Glomerular visceral epithelial cell (primary cell): ENCODE data around the gene CNST.

Source experiments
- DNase-seq: peaks from one replicate; pipeline ENCODE4 v3.0.0-alpha.2; 2016; ENCODE audit errors: extremely low spot score

The CNST gene, protein sequence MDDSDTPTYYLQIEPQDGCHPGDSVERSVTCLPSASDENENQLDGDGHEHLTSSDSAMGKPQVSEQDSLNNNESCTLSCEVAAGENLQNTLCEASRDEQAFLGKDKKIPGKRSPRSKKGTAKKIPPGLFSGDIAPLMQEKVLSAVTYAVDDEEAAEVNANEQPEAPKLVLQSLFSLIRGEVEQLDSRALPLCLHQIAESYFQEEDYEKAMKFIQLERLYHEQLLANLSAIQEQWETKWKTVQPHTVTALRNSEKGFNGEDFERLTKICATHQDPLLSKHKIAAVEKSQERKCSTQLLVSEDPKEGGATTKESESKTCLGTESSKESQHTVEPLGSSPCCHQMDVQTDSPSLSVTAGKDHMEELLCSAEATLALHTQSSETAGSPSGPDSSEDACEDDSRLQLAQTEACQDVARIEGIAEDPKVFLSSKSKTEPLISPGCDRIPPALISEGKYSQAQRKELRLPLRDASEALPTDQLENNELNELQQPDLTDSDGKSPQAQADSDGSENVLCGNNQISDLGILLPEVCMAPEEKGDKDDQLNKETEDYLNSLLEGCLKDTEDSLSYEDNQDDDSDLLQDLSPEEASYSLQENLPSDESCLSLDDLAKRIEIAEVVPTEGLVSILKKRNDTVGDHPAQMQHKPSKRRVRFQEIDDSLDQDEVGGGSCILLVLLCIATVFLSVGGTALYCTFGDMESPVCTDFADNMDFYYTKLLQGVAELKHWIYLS

DNA sequence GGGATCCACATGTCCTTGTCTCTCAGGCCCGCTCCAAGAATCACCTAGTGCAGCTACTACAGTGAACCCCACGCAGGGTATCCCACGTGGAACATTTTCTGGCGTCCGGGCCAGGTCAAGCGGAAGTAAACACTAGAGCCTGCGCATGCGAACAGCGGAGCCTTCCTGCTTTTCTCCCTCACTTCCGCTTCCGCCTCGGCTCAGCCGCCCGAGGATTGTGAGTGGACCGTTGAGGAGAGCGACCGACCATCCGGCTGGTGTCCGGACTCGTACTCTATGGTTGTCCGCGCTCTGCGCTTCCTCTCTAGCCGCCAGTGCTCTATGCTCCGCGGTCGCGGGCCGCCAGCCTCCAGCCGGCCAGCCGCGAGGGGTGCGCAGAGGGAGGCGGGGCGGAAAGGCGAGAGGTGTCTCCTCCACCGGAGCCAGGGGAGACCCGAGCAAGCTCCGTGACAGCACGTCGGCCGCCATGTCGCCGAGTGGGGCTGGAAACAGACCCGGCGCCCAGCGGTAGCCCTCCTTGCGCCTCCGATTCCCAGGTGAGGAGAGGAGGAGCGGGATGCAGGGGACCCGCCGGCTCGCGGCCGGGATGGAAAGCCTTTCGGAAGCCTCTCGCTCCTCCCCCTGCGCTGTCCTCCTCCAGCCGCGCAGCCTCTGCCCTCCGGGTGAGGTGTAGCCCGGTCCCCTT is at the start of gene CNST, which contains the start of gene TFB2M:
CNST (plus strand) TSS at position 329 of the 685 bp plus-strand sequence. CDS start 25,107 bp downstream, outside the sequence.
TFB2M (minus strand) TSS at position 134 of the 685 bp plus-strand sequence; CDS start at position 11, 123 bp downstream.
- peak; percentile 99 for DNase-seq

DNA sequence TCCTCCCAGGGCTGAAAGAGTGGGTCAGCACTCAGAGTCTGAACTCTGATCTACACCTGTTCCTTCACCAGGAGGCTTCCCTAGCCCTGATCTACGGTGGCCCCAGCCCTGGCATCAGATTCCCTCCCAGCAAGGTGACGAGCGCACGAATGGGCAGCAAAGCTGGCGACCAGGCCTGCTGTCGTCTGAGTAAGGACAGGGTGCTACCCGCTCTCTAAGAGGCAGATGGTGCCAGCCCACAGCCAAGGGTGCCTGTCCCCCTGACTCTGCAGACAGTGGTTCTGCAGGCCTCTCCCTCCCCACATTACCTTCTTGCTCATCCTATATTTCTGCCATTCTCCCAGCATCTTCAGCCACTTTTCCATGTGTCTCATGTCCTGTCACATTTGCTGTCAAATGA is 48.9 kb upstream of the CNST start:
- no peak for DNase-seq

DNA sequence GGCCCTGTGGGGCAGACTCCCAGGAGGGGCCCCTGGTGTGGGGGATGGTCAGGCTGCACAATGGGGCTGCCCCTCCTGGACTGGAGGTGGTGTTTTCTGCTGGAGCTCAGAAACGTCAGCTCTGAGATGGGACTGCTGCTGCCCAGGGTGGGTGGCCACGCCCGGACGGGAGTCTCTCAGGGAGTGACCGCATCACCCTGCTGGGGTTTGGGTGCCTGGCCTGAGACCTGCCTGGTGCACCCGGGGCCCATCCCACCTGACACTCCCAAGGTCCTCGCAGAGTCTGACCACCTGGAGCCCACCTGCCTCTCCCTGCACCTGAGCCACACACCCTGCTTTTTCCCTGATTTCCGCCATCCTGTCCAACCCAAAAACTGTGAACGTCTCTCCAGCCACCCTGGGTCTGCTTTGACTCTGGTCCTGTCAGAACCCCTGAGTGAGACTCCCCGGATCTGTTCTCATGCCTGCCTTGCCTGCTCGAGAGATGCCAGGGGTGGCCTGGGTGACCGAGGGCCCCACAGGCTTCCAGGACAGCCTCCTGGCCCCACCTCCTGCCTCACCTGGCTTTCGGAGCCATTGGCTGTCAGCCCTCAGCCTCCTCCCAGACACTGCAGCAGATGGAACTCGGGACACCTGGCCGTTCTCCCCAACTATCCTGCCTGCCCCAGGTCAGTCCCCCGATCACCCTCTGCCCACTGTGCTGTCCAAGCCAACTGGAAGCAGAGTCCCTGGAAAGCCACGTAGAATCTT is 47.6 kb upstream of the CNST start:
- DNase-seq = no peak

DNA sequence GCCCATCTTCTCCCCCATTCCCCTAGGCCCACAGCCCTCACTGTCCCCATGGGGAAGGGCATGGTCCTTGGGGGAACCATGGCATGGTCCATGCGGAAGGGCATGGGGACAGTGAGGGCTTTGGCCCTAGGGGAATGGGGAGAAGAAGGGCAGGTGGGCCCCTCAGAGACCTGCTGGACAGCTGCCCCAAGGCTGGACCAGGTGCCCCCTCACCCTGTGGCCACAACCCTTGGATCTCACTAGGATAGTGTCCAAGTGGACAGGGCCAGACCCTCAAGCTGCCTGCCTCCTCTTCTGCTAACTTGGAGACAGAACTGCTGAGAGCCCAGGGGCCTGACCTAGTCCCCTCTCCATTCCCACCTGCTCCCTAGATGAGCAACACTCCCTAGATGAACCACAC is 46.7 kb upstream of the CNST start:
- no peak for DNase-seq

DNA sequence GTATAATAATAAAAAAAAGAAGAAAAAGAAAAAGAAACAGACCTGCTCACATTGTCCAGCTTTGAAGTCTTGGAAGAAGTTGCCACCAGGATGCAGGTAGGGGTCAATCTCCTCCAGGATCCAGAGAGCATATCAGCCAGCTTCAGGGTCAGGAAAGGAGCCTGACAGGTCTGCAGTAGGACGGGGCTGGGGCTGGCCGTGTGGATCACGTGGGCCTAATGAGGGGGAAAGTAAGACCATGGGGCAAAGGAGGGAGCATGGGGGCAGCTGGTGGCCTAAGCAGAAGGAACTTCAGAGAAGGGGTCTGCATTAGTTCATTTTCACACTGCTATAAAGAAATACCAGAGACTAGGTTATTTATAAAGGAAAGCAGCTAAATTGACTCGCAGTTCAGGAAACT is 39.9 kb upstream of the CNST start:
- no peak for DNase-seq

DNA sequence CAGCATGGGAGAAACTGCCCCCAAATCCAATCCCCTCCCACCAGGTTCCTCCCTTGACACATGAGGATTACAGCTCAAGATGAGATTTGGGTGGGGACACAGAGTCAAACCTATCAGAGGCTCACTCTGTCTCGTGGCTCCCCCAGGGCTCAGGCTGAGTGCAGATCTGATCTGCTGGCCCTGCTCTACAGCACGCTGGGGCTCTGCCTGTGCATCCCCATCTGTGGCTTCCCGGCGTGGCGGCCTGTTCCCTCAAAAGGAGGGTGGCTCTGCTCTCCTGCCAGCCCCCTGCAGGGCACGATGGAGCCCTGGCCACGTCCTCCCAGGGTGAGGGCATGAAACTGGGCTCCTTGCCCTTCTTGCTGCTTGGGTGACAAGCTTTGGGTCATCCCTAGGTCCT is 39.3 kb upstream of the CNST start:
- no peak for DNase-seq

DNA sequence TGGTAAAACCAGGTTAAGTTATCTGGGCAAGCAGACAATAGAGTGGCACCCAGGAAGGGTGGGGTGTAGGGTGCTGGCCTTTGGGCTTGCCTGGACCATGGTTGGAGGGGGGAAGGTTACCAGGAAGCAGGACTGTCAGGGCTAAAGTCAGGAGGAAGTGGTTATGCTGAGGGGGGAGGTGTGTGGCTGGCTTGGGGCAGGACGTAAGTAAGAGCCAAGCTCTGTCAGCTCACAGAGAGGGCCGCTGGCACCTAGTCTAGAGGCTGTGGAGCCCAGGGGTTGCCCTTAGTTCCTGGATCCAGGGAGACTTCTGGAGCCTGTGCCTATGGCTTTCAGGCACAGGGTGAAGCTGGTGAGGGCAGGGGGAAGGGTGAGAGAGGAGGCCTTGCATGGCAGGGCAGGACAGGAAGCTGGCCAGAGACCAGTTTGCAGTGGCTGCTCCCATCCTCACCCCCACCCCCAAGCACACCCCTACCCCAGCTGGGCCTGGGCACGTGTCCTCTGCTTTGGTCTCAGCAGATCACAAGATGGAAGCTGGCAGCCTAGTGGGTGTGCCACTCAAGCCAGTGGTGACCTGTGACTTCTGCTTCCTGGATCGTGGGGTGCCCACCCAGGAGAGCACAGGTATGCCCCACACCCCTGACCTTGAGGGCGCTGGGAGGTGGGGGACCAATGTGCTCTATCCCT is 38.7 kb upstream of the CNST start:
- DNase-seq = peak; percentile 23

DNA sequence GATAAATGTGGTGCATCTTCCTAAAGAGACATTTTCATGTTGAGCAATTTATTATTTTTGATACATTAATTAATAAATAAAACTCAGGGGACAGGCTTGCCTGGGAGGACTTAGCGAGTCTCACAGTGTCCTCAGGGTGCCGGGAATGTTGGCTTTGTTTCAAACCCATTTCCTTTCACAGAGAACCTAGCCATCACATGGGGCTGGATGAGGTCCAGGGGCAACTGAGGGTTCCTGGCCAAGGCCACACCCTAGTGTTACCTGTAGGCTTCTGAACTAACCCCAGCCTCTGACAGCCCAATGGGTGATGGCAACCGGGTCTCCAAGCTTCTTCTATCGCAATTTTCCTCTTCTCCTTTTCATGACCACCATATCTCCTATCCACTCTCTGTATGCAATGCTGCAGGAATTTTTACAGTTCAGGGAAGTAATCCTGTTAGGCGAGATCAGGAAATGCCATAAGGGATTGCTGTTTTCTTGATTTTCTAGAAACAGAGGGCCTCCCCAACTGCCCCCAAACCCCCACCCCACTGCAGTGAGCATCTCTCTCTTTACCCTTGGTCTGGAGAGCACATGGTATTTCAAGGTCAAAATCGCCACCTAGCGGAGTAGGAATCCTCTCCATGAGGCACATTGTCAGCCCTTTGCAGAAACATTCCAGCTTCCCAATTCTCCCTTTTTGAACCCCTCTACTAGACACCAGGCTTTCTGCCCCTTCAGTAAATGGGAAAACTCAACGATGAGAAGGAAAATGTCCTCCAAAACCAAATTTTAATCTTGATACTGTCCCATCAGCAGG is 37.1 kb upstream of the CNST start:
- DNase-seq = no peak

DNA sequence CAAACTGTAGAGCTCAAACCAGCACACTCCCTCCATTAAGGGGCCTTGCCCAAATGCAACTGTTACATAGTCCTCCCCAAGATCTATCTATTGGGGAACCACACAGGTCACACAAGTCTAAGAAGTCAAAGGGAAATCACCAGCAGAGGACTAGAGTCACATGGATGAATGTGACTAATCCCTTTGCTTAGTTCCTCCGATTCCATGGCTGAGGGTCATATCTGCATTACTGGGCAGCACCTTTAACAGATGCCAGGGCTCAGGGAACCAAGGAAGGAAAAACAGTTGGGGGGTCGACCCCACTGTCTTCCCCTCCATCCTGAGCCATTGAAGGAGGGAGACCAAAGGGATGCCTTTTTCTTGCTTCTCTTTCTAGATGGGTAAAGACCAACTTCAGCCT is 35.8 kb upstream of the CNST start:
- DNase-seq = no peak

DNA sequence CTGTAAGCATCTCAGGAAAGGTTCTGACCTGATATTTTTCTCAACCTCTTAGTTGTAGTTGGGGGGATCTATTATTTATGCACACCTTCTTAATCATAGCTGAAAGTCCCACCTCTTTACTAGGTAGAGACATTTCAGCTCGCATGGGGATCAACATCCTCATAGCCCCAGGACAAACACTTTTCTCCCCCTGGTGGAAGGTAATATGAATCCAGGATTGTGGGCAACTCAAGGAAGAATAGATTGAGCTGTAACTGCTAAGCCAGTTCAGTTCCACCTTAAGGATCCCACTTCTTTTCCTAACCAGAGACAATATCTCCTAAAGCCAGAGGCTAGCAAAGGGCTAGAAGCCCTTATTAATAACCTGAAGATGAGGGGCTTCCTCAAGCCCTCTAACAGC is 33.7 kb upstream of the CNST start:
- DNase-seq = no peak

DNA sequence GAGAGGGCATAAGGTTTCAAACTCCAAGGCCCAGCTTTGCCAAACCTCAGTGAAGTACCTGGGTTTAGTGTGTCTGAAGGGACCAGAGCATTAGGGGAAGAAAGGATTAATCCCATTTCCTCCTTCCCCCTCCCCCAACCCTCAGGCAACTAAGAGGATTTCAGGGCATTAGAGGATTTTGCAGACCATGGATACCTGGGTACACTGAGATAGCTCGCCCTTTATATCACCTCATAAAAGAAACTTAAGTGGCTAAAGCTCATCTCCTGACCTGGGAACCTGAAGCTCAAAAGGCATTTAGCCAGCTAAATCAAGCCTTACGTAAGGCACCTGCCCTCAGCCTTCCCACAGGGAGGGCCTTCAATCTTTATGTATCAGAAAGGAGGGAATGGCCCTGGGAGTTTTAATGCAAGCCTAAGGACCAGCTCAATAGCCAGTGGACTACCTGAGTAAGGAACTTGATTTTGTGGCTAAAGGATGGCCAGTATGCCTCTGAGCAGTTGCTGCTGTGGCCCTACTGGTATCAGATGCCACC is 32.8 kb upstream of the CNST start:
- DNase-seq = no peak

DNA sequence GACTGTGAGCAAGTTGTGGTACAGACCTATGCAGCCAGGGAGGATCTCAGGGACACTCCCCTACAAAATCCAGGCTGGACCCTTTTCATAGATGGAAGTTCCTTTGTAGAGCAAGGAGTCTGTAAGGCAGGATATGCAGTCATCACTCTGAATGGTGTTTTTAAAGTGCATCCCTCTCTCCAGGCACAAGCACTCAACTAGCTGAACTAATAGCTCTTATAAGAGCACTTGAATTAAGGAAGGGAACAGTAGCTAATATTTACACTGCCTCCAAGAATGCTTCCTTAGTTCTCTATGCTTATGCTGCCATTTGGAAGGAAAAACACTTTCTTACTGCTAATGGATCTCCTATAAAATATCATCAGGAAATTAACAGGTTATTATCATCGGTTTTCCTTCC is 32.1 kb upstream of the CNST start:
- no peak for DNase-seq

DNA sequence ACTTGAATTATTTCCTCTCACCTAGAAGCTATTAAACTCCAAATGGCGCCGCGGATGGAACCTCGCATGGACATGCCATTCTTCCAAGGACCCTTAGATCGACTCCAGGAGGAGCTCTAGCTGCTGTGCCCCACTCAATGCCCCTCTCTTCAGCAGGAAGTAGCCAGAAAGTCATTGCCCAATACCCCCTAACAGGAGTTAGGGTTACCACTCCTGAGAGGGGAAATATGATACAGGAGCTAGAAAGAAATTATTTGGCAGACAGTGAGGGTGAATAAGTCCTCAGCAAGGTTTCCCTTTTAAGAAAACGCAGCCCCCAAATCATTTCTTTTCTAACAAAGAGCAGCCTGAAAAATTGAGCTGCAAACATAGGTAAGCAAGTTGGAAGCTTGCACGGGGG is 28.8 kb upstream of the CNST start:
- no peak for DNase-seq

DNA sequence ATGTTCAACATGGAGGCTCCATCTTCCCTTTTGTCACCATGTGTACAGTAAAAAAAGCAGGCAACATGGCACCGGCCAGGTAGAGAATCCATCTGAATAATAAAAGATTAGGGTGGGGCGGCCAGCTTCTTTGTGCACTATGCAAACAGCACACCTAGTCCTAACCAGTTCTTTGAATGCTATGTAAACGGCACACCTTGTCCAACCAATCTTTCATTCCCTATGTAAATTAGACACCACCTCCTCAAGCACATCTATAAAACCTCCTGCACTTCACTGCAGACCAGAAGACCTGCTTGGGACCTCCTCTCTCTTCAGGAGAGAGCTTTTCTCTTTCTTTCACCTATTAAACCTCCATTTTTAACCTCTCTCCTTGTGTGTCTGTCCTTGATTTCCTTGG is 28.4 kb upstream of the CNST start:
- no peak for DNase-seq

DNA sequence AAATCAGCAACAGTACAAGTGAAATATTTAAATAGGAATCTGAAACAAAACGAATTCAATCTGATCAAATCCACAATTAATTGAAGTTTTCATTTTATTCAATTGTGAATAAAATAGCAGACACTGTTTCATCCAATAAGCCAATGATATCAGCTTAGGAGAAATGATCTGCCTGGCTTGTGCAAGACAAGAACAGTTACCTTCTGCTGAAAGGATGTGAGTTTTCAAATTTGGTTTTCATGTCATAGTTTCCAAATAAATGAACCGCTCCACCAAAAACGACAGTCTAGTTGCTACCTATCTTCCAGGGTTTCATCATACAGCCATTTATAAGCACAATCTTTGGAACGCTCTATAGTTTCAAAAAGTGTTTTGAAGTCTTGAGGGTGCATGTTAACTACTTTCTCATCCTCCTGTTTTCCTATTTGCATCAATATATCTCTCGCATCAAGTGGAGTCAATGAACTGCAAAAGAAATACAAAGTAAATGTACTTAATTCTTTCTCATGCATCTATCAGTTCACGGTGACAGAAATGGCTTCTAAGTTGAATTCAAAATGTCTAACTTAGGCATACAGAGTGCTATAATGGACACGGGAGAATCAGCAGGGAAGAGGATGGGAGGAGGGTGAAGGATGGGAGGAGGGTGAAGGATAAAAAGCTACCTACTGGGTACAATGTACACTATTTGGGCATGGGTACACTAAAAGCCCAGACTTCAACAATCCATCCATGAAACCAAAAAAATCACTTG is 25.3 kb upstream of the CNST start:
- DNase-seq = no peak

DNA sequence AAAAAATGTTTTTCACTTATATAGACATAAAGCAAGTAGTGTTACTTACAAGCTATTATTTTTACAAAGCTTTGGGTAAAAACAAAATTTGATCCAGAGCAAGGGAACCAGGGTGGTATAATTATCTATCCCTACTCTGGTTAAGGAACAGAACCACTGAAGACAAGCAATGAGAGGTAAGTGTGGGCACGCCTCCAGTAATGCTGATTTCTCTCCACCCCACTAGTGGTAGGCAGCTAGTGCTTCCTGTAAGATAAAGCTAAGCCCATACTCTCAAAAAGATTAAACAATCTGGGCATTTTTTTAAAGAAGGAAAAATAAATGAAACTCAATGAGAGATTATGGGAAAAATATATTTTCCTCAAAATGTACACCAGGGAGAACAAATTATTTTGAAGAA is 22.3 kb upstream of the CNST start:
- DNase-seq = no peak

DNA sequence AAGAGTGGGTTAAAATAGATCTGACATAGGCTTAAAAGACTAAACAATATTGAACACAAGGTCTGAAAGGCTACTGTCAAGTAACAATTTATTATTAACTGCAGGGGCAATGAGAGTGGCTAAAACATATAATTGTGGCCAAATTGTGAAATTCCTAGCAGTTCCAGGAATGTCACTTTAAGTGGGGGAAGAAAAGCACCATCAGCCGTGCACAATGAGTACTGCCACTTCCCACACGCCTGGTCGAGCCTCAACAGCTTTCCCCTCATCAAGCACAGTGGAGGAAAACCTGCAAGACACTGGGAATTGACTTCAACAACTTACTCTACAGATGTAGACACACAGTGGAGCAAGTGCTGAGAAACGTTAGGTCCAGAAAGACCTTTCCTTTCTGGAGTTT is 16.6 kb upstream of the CNST start:
- no peak for DNase-seq

DNA sequence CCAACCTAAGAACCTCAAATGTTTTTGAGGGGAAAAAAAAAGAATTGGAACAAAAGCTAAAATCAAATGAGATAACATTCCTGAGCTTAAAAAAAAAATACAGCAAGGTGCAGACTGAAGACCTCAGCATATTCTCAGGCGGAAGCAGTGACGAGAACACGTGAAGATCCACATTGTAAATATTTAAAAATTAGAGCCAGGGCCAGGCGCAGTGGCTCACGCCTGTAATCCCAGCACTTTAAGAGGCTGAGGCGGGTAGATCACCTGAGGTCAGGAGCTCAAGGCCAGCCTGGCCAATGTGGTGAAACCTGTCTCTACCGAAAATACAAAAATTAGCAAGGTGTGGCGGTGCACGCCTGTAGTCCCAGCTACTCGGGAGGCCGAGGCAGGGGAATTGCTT is 15.9 kb upstream of the CNST start:
- no peak for DNase-seq

DNA sequence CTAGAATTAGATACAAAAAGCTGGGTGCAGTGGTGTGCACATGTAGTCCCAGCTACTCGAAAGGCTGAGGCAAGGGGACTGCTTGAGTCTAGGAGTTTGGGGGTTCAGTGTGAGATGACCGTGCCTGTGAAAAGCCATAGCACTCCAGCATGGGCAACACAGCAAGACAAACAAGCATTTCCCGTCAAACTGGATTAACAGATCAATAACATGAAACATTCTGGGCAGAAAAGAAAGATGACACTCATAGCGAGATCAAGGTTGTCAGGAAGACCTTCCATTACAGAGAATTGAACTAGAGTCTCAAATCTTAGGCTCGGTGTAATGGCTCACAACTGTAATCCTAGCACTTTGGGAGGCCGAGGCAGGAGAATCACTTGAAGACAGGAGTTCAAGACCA is 14.1 kb upstream of the CNST start:
- DNase-seq = no peak
